DND-41 (cell line): Measurements from ENCODE around the gene AP3D1.

Source experiments
- ATAC-seq: fragments of 200-7000 bp; cut with Tn5 transposase; 3 replicates; pipeline ENCODE4 v1.9.1; 2021; ENCODE audit warnings: low read depth; ENCODE audit not compliant: insufficient read depth
- DNase-seq: peaks from one replicate; pipeline ENCODE4 v3.0.0-alpha.2; 2020
- H2AFZ ChIP-seq: 2 replicates; pipeline ENCODE4 v1.6.0; 2012; ENCODE audit warnings: low read depth, low read length
- H3K27ac ChIP-seq: 2 replicates; pipeline ENCODE4 v1.5.1; 2012; ENCODE audit warnings: low read length, inconsistent platforms
- H3K27me3 ChIP-seq: fragments of 200-600 bp; sonication (generic); 2 replicates; pipeline ENCODE4 v1.6.0; 2012; ENCODE audit warnings: low read length, mild to moderate bottlenecking, inconsistent platforms; ENCODE audit not compliant: insufficient read depth, poor library complexity
- H3K36me3 ChIP-seq: 2 replicates; pipeline ENCODE4 v1.5.1; 2012; ENCODE audit warnings: low read length, inconsistent platforms; ENCODE audit not compliant: insufficient read depth
- H3K4me1 ChIP-seq: 2 replicates; pipeline ENCODE4 v1.5.1; 2012; ENCODE audit warnings: mild to moderate bottlenecking, low read length; ENCODE audit not compliant: insufficient read depth
- H3K4me2 ChIP-seq: 2 replicates; pipeline ENCODE4 v1.6.0; 2012; ENCODE audit warnings: mild to moderate bottlenecking, moderate library complexity, low read length, inconsistent platforms; ENCODE audit not compliant: insufficient read depth
- H3K4me3 ChIP-seq, 2 experiments: fragments of 200-600 bp in 1 of 2; shearing (Covaris generic) in 1 of 2; 2 replicates each; pipeline ENCODE4 v1.5.1; 2012 to 2016; ENCODE audit warnings: inconsistent platforms in 2 of 2, low read length in 2 of 2, mild to moderate bottlenecking in 2 of 2, low read depth in 1 of 2, moderate library complexity in 1 of 2
- H3K79me2 ChIP-seq: 2 replicates; pipeline ENCODE4 v1.6.0; 2012; ENCODE audit warnings: low read length, inconsistent platforms; ENCODE audit not compliant: insufficient read depth
- H3K9ac ChIP-seq: 2 replicates; pipeline ENCODE4 v1.6.0; 2012; ENCODE audit warnings: low read depth, mild to moderate bottlenecking, inconsistent platforms, low read length, moderate library complexity
- H3K9me3 ChIP-seq: 2 replicates; pipeline ENCODE4 v1.5.1; 2012; ENCODE audit warnings: low read length, moderate library complexity, mild to moderate bottlenecking, inconsistent platforms; ENCODE audit not compliant: insufficient read depth, severe bottlenecking
- H4K20me1 ChIP-seq: 2 replicates; pipeline ENCODE4 v1.6.0; 2012; ENCODE audit warnings: low read length; ENCODE audit not compliant: insufficient read depth
- EZH2 ChIP-seq: IDR thresholded peaks from 3 replicates; pipeline ENCODE4 v1.6.1; 2012; ENCODE audit warnings: borderline replicate concordance, low read depth, mild to moderate bottlenecking, moderate library complexity, low read length, inconsistent platforms; ENCODE audit not compliant: severe bottlenecking
- TF ChIP-seq, protein P1 (sequence below): IDR thresholded peaks from 2 replicates; pipeline ENCODE4 v1.5.1; 2012; ENCODE audit warnings: borderline replicate concordance, low read length, moderate library complexity, mild to moderate bottlenecking; ENCODE audit not compliant: poor library complexity, severe bottlenecking; ENCODE audit errors: extremely low read depth

Gene AP3D1

DNA sequence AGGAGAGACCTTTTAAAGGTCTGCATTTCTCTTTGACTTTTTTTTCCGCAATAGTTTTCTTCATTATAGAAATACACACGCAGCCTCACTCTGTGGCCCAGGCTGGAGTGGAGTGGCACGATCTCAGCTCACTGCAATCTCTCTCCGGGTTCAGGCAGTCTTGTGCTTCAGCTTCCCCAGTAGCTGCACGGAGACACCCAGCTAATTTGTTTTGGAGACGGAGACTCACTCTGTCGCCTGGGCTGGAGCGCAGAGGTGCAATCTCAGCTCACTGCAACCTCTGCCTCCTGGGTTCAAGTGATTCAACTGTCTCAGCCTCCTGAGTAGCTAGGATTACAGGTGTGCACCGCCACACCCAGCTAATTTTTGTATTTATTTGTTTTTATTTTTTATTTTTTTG lies 88.6 kb downstream of the AP3D1 start:
- H3K4me2 ChIP-seq = peak overlapping the region; percentile 79
- no peaks in the 10 kb centered on the region for H3K36me3 ChIP-seq
- H3K4me1 ChIP-seq = peaks cover 28% of the 10 kb centered on the region
- peak overlapping the region; percentile 64; the same call in 1 of the 2 replicates for H3K9ac ChIP-seq
- peak overlapping the region; percentile 87 for H3K27ac ChIP-seq
- peaks cover 12% of the 10 kb centered on the region for H3K79me2 ChIP-seq
- no peak overlapping the region for H2AFZ ChIP-seq
- H4K20me1 ChIP-seq = no peaks in the 10 kb centered on the region
- H3K27me3 ChIP-seq = no peaks in the 10 kb centered on the region
- H3K4me3 ChIP-seq = no peak overlapping the region
- ATAC-seq = no peak
- TF ChIP-seq, protein P1, sequence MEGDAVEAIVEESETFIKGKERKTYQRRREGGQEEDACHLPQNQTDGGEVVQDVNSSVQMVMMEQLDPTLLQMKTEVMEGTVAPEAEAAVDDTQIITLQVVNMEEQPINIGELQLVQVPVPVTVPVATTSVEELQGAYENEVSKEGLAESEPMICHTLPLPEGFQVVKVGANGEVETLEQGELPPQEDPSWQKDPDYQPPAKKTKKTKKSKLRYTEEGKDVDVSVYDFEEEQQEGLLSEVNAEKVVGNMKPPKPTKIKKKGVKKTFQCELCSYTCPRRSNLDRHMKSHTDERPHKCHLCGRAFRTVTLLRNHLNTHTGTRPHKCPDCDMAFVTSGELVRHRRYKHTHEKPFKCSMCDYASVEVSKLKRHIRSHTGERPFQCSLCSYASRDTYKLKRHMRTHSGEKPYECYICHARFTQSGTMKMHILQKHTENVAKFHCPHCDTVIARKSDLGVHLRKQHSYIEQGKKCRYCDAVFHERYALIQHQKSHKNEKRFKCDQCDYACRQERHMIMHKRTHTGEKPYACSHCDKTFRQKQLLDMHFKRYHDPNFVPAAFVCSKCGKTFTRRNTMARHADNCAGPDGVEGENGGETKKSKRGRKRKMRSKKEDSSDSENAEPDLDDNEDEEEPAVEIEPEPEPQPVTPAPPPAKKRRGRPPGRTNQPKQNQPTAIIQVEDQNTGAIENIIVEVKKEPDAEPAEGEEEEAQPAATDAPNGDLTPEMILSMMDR = no peak
- no peak for TF ChIP-seq EZH2
- no peaks in the 10 kb centered on the region for H3K9me3 ChIP-seq
- no peak for DNase-seq

DNA sequence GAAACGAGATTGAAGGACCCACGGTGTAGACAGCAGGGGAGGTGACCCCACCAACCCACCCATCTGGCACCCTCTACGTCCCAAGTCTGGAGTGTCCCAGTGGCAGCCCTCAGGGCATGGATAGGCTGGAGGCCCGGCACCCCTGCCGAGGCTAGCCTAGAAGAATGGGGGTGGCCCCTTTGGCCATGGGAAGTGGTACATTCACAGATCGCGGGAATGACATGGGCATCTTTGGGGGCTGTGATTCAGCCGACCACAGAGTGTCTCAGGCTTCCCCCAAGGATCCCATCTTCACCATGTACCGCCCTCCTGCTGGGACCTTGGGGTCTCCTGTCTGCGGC lies 89.0 kb downstream of the AP3D1 start:
- H3K27me3 ChIP-seq = no peaks in the 10 kb centered on the region
- peak overlapping the region in 1 of 2 experiments; percentile 62; a peak in 3 of 4 replicates for H3K4me3 ChIP-seq
- H3K36me3 ChIP-seq = no peaks in the 10 kb centered on the region
- no peak for TF ChIP-seq EZH2
- TF ChIP-seq, protein P1 = no peak
- peak overlapping the region; percentile 79 for H3K4me2 ChIP-seq
- H3K27ac ChIP-seq = peak overlapping the region; percentile 87
- ATAC-seq (no peak), DNase-seq (no peak)
- H3K79me2 ChIP-seq = peaks cover 12% of the 10 kb centered on the region
- no peaks in the 10 kb centered on the region for H4K20me1 ChIP-seq
- H3K9me3 ChIP-seq = no peaks in the 10 kb centered on the region
- peak overlapping the region; percentile 69; the same call in 1 of the 2 replicates for H2AFZ ChIP-seq
- H3K4me1 ChIP-seq = peaks cover 28% of the 10 kb centered on the region
- peak overlapping the region; percentile 64 for H3K9ac ChIP-seq

DNA sequence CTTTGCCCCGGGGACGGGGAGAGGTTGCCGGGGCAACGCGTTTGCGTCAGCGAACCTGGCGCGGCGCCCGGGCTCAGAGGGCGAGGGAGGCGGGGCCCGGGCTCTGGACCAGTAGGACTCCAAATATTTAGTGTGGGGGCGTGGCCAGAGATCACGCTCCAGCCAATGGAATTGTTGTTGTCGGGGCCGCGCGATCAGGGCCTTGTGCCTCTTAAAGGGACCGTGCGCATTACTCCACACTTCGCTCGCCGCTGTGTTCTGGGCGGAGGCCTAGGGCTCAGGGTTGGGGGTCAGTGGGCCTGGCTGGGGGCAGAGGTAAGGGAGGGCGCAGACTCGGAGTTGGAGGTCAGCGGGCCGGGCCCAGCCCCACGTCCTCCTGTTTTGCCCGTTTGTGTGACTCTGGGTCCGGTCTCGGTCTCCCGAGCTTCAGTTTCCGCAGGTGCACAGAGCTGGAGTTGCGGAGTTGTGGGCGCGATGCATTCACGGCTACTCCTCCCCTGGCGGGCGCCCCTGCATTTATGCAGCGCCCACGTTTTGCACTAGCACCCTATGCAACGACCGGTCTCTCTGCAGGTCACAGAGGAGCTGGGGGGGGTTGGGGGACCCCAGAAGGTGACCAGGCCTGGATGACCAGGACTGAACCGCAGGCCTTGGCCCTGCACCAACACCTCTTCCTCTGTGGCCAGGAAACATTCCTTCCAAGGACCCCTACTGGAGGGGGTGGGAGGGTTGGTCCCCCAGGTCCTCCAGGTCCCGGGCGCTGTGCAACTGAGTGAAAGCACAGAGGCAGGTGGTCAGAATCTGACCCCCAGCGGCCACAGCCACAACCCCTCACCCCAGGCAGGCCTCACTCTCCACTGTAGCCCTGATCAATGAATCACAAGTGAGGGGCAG lies 89.6 kb downstream of the AP3D1 start:
- Histone ChIP-seq H3K4me3 (peak overlapping the region; percentile 62 to 67), H3K4me2 (peak overlapping the region; percentile 95), H3K27me3 (no peaks in the 10 kb centered on the region), H3K27ac (peak overlapping the region; percentile 87), H4K20me1 (no peaks in the 10 kb centered on the region), H3K79me2 (peaks cover 12% of the 10 kb centered on the region), H3K4me1 (peaks cover 34% of the 10 kb centered on the region), H3K36me3 (no peaks in the 10 kb centered on the region), H3K9ac (peak overlapping the region; percentile 64), H2AFZ (peak overlapping the region; percentile 69), H3K9me3 (no peaks in the 10 kb centered on the region)
- DNase-seq = peak; percentile 99
- TF ChIP-seq EZH2 = no peak
- TF ChIP-seq, protein P1 = no peak
- peak; percentile 91 for ATAC-seq
